HL-60 (cell line): Measurements from ENCODE around the gene PNO1.

Experiments
- DNase-seq, 2 experiments: peaks; one replicate each; pipeline ENCODE4 v3.0.0-alpha.2; 2010 to 2020; ENCODE audit warnings: low read depth in 1 of 2, low spot score in 1 of 2
- H3K27ac ChIP-seq: fragments of 250-450 bp; sonication (Bioruptor Pico); replicated peaks from 2 replicates; pipeline ENCODE4 v1.5.1; 2020; ENCODE audit warnings: mild to moderate bottlenecking, moderate library complexity
- H3K27me3 ChIP-seq: fragments of 250-450 bp; sonication (Bioruptor Pico); 2 replicates; pipeline ENCODE4 v1.5.1; 2021; ENCODE audit warnings: mild to moderate bottlenecking, moderate library complexity; ENCODE audit not compliant: insufficient read depth, poor library complexity, severe bottlenecking
- H3K4me3 ChIP-seq: replicated peaks from 2 replicates; pipeline ENCODE4 v1.5.1; 2011; ENCODE audit warnings: mild to moderate bottlenecking, control low read depth, low read length; ENCODE audit not compliant: insufficient read depth
- GABPA ChIP-seq: IDR thresholded peaks from 2 replicates; pipeline ENCODE4 v1.6.1; 2012; ENCODE audit warnings: low read depth
- POLR2AphosphoS5 ChIP-seq: IDR thresholded peaks from 2 replicates; pipeline ENCODE4 v1.6.1; 2012; ENCODE audit warnings: low read depth
- SPI1 ChIP-seq: IDR thresholded peaks from 2 replicates; pipeline ENCODE4 v1.6.1; 2012; ENCODE audit warnings: low read depth, mild to moderate bottlenecking, borderline replicate concordance
- TF ChIP-seq, protein P1 (sequence below): IDR thresholded peaks from one replicate; pipeline ENCODE4 v1.5.1; 2011; ENCODE audit warnings: low read length, control low read depth, inconsistent platforms; ENCODE audit not compliant: insufficient read depth
- TF ChIP-seq, protein P2 (sequence below): IDR thresholded peaks from 2 replicates; pipeline ENCODE4 v1.6.1; 2012; ENCODE audit warnings: low read depth; ENCODE audit not compliant: insufficient replicate concordance

PNO1 gene

DNA sequence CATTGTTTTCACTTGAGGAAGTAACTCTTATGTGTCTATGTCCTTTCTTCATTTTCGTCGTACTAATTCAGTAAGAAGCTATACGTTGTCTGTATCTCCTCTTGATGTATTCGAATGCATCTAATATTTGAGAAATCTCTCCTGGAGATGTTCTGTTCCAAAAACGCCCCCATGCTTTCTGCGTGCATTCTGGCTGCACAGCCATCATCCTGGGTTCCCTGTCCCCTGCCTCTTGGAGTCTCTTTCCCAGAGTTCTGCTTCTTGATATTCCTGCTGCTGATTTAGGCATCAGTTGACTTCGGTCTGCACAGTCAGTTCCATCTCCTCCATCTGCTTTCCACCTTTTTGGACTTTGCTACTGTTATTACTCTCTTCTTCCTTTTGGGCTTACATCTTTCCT is 13.5 kb downstream of the PNO1 start:
- Histone ChIP-seq H3K4me3 (no peak overlapping the region), H3K27me3 (no peaks in the 10 kb centered on the region), H3K27ac (peak overlapping the region; percentile 80)
- TF ChIP-seq, protein P1, sequence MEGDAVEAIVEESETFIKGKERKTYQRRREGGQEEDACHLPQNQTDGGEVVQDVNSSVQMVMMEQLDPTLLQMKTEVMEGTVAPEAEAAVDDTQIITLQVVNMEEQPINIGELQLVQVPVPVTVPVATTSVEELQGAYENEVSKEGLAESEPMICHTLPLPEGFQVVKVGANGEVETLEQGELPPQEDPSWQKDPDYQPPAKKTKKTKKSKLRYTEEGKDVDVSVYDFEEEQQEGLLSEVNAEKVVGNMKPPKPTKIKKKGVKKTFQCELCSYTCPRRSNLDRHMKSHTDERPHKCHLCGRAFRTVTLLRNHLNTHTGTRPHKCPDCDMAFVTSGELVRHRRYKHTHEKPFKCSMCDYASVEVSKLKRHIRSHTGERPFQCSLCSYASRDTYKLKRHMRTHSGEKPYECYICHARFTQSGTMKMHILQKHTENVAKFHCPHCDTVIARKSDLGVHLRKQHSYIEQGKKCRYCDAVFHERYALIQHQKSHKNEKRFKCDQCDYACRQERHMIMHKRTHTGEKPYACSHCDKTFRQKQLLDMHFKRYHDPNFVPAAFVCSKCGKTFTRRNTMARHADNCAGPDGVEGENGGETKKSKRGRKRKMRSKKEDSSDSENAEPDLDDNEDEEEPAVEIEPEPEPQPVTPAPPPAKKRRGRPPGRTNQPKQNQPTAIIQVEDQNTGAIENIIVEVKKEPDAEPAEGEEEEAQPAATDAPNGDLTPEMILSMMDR: no peak
- TF ChIP-seq SPI1: no peak
- TF ChIP-seq GABPA: no peak
- TF ChIP-seq, protein P2, sequence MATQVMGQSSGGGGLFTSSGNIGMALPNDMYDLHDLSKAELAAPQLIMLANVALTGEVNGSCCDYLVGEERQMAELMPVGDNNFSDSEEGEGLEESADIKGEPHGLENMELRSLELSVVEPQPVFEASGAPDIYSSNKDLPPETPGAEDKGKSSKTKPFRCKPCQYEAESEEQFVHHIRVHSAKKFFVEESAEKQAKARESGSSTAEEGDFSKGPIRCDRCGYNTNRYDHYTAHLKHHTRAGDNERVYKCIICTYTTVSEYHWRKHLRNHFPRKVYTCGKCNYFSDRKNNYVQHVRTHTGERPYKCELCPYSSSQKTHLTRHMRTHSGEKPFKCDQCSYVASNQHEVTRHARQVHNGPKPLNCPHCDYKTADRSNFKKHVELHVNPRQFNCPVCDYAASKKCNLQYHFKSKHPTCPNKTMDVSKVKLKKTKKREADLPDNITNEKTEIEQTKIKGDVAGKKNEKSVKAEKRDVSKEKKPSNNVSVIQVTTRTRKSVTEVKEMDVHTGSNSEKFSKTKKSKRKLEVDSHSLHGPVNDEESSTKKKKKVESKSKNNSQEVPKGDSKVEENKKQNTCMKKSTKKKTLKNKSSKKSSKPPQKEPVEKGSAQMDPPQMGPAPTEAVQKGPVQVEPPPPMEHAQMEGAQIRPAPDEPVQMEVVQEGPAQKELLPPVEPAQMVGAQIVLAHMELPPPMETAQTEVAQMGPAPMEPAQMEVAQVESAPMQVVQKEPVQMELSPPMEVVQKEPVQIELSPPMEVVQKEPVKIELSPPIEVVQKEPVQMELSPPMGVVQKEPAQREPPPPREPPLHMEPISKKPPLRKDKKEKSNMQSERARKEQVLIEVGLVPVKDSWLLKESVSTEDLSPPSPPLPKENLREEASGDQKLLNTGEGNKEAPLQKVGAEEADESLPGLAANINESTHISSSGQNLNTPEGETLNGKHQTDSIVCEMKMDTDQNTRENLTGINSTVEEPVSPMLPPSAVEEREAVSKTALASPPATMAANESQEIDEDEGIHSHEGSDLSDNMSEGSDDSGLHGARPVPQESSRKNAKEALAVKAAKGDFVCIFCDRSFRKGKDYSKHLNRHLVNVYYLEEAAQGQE: no peak
- TF ChIP-seq POLR2AphosphoS5: no peak
- DNase-seq: no peak

DNA sequence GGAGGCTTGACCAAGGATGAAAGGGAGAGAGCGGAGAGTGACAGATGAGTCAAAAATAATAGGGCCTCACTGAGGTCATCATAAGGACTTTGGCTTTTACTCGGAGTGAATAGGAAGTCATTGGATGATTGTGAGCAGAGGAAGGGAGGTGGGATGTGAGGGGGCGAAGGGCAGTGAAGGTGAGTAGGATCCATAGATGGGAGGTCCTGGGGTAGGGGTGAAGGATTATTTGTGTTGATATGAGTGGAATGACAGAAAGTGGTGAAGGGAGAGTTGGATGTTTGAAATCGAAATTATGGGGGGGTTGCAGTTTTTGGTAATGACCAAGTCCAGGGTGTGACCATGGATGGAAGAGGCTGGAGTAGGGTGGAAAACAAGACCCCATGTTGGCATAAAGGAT is 14.0 kb downstream of the PNO1 start:
- no peak for DNase-seq
- H3K27me3 ChIP-seq: no peaks in the 10 kb centered on the region
- H3K4me3 ChIP-seq: no peak overlapping the region
- H3K27ac ChIP-seq: peak overlapping the region; percentile 80
- TF ChIP-seq GABPA (no peak), POLR2AphosphoS5 (no peak), SPI1 (no peak)
- TF ChIP-seq, protein P2: no peak
- TF ChIP-seq, protein P1: no peak

DNA sequence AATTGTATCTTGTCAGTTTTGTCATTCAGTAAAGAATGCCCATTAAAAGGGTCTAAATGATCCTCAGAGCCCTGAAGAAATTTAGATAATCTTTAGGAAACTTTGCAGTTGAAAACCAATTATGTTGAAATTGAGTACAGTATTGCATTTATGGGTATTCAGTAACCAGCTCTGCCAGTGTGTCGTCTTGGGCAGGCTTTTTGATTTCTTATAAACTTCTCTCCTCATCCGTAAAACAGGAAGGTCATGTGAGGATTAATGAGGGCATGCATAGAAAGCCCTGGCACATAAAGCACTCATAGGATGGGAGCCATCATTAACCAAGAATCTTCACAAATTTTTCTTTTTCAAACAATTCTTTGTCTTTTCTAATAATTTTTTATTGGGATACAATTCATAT is 14.8 kb downstream of the PNO1 start:
- no peak for TF ChIP-seq POLR2AphosphoS5
- Histone ChIP-seq H3K27me3 (no peaks in the 10 kb centered on the region), H3K4me3 (no peak overlapping the region), H3K27ac (peak overlapping the region; percentile 80)
- peak; percentile 33 to 69 for DNase-seq

DNA sequence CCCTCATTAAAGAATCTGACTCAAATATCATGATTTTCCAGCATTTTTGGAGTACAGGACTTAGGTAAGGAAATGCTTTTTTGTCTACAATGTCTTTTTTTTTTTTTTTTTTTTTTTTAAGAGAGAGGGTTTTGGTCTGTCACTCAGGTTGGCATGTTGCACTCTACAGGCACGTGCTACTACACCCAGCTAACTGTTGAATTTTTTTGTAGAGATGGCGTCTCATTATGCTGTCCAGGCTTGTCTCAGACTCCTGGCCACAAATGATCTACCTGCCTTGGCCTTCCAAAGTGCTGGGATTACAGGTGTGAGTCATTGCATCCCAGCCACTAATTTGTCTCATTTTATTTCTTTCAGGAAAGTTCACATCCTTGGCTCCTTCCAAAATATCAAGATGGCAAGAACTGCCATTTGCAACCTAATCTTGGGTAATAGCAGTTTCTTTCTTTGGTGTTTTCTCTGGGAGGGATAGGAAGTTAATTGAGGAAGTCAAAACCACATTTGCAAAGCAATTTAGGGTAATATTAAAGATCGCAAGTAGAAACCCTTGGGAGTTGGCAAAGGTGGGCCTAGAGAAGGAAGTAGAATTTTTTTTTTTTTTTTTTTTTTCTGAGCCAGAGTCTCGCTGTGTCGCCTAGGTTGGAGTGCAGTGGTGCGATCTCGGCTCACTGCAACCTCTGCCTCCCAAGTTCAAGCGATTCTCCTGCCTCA is 15.5 kb downstream of the PNO1 start:
- DNase-seq: peak; percentile 57 to 78
- TF ChIP-seq, protein P2: peak; percentile 9
- TF ChIP-seq GABPA: no peak
- TF ChIP-seq, protein P1: no peak
- TF ChIP-seq SPI1: peak; percentile 97
- peak; percentile 44 for TF ChIP-seq POLR2AphosphoS5
- peak overlapping the region; percentile 80 for H3K27ac ChIP-seq

More for the DNA sequence above, 15.5 kb downstream of the PNO1 start:
- H3K27me3 ChIP-seq: no peaks in the 10 kb centered on the region
- H3K4me3 ChIP-seq: no peak overlapping the region
